GM12892 (cell line): ENCODE results near the gene CD200R1.

Source experiments
- POLR2A ChIP-seq: IDR thresholded peaks from 2 replicates; pipeline ENCODE4 v1.6.1; 2011; ENCODE audit warnings: low read depth, low read length, control low read depth
- POLR2AphosphoS5 ChIP-seq: IDR thresholded peaks from 2 replicates; pipeline ENCODE4 v1.6.1; 2011; ENCODE audit warnings: low read depth, low read length, control low read depth
- TAF1 ChIP-seq: IDR thresholded peaks from 2 replicates; pipeline ENCODE4 v1.6.1; 2011; ENCODE audit warnings: low read depth, mild to moderate bottlenecking, control low read depth, low read length, borderline replicate concordance

GRCh38 chr3:112965656-112966055 is 9.2 kb downstream of the CD200R1 start:
- TF ChIP-seq POLR2A (no peak), POLR2AphosphoS5 (no peak), TAF1 (no peak)
